Measurements from ENCODE around the gene SLC35D1. TPM values are rescaled to one million over a fixed set of nuclear protein-coding genes. Genes with fewer than 3 reads are reported as not detected.

The SLC35D1 gene
- total and polyA plus RNA-seq, 2 donors from 2014 or later = 5.7 to 11.8 TPM

GRCh38 chr1:66951513-66951912, 102.4 kb downstream of the SLC35D1 start:
- H3K36me3 ChIP-seq (ENCODE audit: control insufficient read depth in 2 of 3, insufficient read depth in 3 of 3, low read length in 3 of 3) = peaks cover 0 to 19% (median 13%) of the 10 kb centered on the region in 3 donors
- H3K27me3 ChIP-seq (ENCODE audit: control insufficient read depth, insufficient read depth, low read length) = no peaks in the 10 kb centered on the region
- H3K9ac ChIP-seq (ENCODE audit: low read length in 3 of 3) = no peak overlapping the region
- no peaks in the 10 kb centered on the region for H3K9me3 ChIP-seq (ENCODE audit: control insufficient read depth in 2 of 3, insufficient read depth in 1 of 3, low read length in 3 of 3)
- no peak overlapping the region for H3K4me3 ChIP-seq (ENCODE audit: low read length in 3 of 3)
- no peaks in the 10 kb centered on the region for H3K4me1 ChIP-seq (ENCODE audit: control insufficient read depth in 2 of 3, insufficient read depth in 2 of 3, low read depth in 1 of 3, low read length in 3 of 3)
- no peak for DNase-seq
- no peak for FAIRE-seq
- intact Hi-C loops (cut with DNase I) = no loop called here
- TF ChIP-seq CTCF (IDR thresholded peaks at IDR 0.05; ENCODE audit: borderline replicate concordance, extremely low read depth, insufficient read depth) = no peak
- H3K27ac ChIP-seq (ENCODE audit: low read depth in 2 of 2, low read length in 2 of 2) = no peak overlapping the region

Other genes starting within 250 kb of the SLC35D1 start
- gene DNAI4, start 129.3 kb downstream of the SLC35D1 start, total RNA-seq = 26.8 TPM
- 4.1 TPM for gene DNAI4, start 129.3 kb downstream of the SLC35D1 start, polyA plus RNA-seq (ENCODE audit: insufficient read depth, low read depth, low replicate concordance)
- 47.6 TPM for gene MIER1, start 129.2 kb downstream of the SLC35D1 start, total RNA-seq
- gene MIER1, start 129.2 kb downstream of the SLC35D1 start, polyA plus RNA-seq (ENCODE audit: insufficient read depth, low read depth, low replicate concordance) = 9.4 TPM
- gene C1orf141, start 80.8 kb upstream of the SLC35D1 start, total RNA-seq = not detected
- gene C1orf141, start 80.8 kb upstream of the SLC35D1 start, polyA plus RNA-seq (ENCODE audit: insufficient read depth, low read depth, low replicate concordance) = not detected
- 0.19 TPM for gene IL23R, start 112.3 kb upstream of the SLC35D1 start, total RNA-seq
- gene IL23R, start 112.3 kb upstream of the SLC35D1 start, polyA plus RNA-seq (ENCODE audit: insufficient read depth, low read depth, low replicate concordance) = not detected

All from kidney (tissue), 14 donors.